HG03060 (cell line): Measurements from ENCODE around the gene ASTL.

Experiments
- ATAC-seq: cut with Tn5 transposase; IDR thresholded peaks from one replicate; pipeline ENCODE4 v1.9.1; 2021; ENCODE audit warnings: low read depth, moderate number of reproducible peaks; ENCODE audit not compliant: unreplicated experiment

Gene ASTL

GRCh38 chr2:96103761-96104486 is 34.4 kb downstream of the ASTL start:
- ATAC-seq, result no peak

- no peak for ATAC-seq
Measured at GRCh38 chr2:96103187-96103601, 35.1 kb downstream of the ASTL start.

- no peak for ATAC-seq
Measured at GRCh38 chr2:96102596-96103186, 35.6 kb downstream of the ASTL start.

- ATAC-seq, result no peak
Measured at GRCh38 chr2:96100893-96101304, 37.4 kb downstream of the ASTL start.

GRCh38 chr2:96099861-96100798 is 38.2 kb downstream of the ASTL start:
- no peak for ATAC-seq

GRCh38 chr2:96098900-96099590 is 39.3 kb downstream of the ASTL start:
- no peak for ATAC-seq

- ATAC-seq, result no peak
Measured at GRCh38 chr2:96097951-96098823, 40.1 kb downstream of the ASTL start.

- no peak for ATAC-seq
Measured at GRCh38 chr2:96097441-96097840, 40.9 kb downstream of the ASTL start.

GRCh38 chr2:96095116-96095636 is 43.1 kb downstream of the ASTL start:
- no peak for ATAC-seq

- ATAC-seq, result no peak
Measured at GRCh38 chr2:96093528-96093927, 44.8 kb downstream of the ASTL start.

GRCh38 chr2:96092951-96093350 is 45.4 kb downstream of the ASTL start:
- ATAC-seq, result no peak

- ATAC-seq, result no peak
Measured at GRCh38 chr2:96092573-96092877, 45.8 kb downstream of the ASTL start.

GRCh38 chr2:96091711-96092572 is 46.4 kb downstream of the ASTL start:
- no peak for ATAC-seq

- ATAC-seq, result no peak
Measured at GRCh38 chr2:96091141-96091710, 47.1 kb downstream of the ASTL start.

- no peak for ATAC-seq
Measured at GRCh38 chr2:96090196-96090926, 47.9 kb downstream of the ASTL start.

GRCh38 chr2:96089356-96090195 is 48.7 kb downstream of the ASTL start:
- ATAC-seq, result no peak
